Epithelial cell of prostate (primary cell): ENCODE results near the gene MLXIP.
"Not testable (repeated sequence)": the region's sequence is repeated elsewhere in the genome, so short reads cannot be mapped to it uniquely, and the experiment has no call there.

Experiments
- DNase-seq: peaks from one replicate; pipeline ENCODE4 v3.0.0-alpha.2; 2011; ENCODE audit warnings: low read depth, low spot score
- H3K27ac ChIP-seq: fragments of 450-650 bp; 2 replicates; pipeline ENCODE4 v1.5.1; 2017; ENCODE audit warnings: mild to moderate bottlenecking

Gene MLXIP, protein sequence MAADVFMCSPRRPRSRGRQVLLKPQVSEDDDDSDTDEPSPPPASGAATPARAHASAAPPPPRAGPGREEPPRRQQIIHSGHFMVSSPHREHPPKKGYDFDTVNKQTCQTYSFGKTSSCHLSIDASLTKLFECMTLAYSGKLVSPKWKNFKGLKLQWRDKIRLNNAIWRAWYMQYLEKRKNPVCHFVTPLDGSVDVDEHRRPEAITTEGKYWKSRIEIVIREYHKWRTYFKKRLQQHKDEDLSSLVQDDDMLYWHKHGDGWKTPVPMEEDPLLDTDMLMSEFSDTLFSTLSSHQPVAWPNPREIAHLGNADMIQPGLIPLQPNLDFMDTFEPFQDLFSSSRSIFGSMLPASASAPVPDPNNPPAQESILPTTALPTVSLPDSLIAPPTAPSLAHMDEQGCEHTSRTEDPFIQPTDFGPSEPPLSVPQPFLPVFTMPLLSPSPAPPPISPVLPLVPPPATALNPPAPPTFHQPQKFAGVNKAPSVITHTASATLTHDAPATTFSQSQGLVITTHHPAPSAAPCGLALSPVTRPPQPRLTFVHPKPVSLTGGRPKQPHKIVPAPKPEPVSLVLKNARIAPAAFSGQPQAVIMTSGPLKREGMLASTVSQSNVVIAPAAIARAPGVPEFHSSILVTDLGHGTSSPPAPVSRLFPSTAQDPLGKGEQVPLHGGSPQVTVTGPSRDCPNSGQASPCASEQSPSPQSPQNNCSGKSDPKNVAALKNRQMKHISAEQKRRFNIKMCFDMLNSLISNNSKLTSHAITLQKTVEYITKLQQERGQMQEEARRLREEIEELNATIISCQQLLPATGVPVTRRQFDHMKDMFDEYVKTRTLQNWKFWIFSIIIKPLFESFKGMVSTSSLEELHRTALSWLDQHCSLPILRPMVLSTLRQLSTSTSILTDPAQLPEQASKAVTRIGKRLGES

DNA sequence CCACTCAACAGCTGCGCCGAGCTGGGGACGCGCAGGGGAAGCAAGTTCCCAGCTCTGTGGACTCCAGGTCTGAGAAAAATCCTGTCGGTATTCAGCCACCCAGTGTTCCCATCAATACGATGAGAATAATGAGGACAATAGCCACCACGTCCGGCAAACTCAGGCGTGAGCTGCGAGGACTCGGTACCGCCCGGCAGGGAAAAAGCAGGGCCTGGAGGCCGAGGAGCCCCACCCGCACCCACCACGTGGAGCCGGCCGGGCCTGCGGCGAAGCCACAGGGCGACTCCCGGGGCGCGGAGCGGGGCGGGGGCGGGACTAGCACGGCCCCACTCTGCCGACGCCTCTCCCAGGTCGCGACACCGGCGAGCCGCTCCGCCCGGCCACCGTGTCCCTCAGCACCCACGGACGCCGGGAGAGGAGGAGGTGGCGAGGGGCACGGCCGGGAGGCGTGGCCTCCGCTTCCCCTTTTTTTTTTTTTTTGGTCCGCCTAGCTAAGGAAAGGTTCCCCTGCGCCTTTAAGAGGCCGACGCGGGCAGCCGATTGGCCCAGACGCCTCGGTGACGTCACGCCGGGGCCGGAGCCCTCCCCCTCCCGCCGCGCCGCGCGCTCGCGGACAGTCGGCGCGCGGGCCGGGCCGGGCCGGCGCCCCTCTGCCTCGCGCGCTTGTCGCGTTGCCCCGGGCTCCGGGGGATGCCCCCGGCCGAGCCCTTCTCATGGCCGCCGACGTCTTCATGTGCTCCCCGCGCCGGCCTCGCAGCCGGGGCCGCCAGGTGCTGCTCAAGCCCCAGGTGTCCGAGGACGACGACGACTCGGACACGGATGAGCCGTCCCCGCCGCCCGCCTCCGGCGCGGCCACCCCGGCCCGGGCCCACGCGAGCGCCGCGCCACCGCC is at the start of gene MLXIP:
MLXIP (plus strand) TSS at position 616 of the 892 bp plus-strand sequence; CDS start at position 714, 98 bp downstream.
- peak within 1 kb of the TSS; percentile 88 for H3K27ac ChIP-seq
- DNase-seq: no peak

DNA sequence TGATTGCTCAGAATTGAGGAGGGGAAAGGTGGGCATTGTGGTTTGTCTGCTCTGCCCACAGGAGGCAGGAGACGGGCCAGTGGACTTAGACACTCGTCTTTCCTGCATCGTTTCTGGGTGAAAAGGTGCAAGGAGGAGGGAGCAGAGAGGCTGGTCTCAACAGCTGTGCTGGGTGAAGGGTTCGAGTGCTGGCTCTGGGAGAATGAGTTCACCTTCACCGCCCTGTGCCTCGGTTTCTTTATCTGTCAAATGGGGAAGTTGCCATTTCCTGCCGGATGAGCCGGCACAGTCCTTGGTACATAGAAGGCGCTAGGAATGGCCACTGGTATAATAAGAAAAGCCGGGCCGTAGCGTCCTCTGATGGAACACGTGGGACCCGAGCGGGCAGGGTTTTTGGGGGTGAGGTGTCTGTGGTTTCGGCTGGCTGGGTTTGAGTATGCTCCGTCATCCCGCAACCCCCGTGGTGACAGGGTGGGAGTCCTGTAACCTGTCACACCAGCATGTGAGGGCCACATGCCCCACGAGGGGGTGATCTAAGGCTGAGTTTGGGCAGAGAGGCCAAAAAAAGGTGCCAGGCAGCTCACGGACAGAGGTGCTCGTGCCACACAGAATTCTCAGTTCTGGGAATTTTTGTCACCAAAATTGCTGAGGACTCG is 49.5 kb upstream of the MLXIP start:
- H3K27ac ChIP-seq: peak overlapping the region; percentile 48
- no peak for DNase-seq

DNA sequence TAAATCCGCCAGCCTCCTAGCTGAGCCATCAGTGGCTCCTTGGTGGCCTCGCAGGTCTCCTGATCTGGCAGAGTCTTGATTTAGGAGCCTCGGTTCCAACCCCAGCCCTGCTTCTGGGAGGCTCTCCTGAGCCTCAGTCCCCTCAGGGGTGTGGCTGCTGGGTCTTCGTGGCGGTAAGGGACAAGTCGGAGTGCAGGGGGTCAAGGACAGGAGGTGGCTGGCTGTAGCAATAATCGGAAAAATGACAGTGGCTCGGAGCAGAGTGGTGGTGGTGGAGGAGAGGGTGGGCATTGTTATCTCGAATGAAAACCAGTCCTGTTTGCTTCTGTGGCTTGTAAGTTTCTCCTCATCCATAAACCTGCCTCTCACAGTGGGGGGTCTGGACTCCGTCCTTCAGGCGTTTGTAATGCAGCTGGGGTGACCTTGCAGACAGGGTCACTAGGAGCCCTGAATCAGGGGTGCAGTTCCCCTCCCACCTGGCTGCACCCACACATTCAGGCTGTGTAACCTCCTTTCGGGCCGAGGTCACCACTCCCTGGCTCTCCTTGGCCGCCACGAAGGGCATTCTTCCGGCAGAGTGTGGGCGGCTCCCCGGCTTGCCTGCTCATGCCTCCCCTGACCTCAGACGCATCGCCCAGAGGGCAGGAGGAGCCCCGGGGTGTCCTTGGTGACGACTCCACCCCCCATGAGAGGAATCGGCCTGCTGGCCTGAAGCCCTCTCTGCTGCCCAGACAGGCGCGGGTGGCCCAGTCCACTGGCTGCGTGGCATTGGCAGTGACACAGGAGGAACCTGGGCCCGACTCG is 48.7 kb upstream of the MLXIP start:
- peak overlapping the region; percentile 38 for H3K27ac ChIP-seq
- DNase-seq: peak; percentile 14

DNA sequence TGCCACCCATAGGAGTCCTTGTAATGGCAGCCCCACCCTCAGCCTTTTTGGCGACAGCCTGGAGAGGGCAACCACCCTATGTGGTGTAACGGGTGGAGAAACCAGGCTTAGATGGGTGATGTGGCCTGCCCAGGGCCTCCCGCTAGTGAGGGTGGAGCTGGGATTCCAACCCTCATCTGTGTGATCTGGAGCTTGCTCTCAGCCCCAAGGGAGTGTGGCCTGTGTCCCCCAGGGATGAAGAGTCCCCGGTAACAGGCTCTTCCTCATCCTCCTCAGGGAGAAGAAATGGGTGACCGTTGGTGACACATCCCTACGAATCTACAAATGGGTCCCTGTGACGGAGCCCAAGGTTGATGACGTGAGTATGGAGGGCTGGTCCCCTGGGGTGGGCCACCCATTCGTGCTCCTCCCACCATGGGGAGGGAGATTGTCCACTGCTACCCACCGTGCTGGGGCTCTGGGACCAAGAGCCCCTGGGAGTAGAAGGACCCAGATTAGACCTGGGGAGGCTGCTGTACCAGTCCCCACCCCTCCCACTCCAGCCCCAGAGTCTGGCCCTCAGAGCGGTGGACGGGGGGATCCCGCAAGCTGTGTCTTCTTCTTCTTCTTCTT is 48.0 kb upstream of the MLXIP start:
- H3K27ac ChIP-seq: peak overlapping the region; percentile 38
- no peak for DNase-seq

DNA sequence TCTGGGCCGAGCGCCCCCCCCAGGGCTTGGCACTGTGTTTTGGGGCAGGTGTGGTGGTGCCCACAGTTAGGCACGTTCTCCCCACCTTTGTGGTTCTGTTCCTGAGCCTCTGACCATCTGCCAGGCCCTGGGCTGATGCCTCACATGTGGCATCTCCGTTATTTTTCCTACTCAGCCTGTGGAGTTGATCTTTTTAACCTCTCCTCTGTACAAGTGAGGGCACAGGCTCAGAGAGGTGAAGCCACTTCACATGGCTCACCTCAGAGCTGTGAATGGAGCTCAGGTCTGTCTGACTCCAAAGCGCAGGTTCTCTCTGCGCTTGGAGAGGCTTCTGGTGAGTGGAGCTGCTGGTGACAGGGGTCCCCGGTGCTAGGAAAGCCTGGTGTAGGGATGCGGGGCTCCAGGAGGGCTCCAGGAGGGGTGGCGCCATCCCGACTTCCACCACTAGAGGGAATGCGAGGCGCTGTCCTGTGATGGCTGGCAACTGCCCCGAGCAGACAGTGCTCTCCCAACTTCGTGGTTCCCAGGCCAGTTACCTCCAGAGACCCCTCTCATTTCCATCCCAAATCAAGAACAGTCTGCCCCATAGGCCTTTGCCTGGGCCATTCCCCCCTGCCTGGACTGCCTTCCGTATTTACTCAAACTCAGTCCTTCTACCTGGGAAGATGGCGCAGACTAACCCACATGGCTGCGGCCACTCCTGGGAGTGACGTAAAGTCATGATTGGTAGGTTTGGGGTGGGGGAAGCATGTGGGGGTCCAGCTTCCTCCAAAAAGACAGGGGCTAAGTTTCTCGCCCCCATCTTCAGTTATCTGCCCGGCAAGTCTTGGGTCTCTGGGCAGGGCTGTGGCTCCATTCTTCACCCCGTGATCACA is 47.0 kb upstream of the MLXIP start:
- no peak for DNase-seq

DNA sequence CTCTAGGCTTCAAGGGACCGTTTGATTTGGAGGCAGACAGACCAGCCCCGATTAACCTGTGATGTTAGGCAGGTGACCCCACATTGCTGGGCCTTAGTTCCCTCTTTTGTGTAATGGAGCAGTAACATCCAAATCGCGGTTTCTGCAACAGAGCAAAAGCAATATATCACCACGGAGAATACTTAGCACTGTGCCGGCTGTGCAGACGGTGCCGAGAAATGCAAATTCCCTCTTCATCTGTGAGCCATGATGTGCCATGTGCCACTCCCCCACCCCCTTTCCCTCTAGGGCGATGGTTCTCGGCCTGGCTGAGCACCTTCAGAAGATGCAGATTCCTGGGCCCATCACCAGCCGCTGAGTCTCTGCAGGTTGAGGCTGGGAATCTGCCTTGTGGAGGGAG is 46.0 kb upstream of the MLXIP start:
- no peak overlapping the region for H3K27ac ChIP-seq
- DNase-seq: no peak

More for the DNA sequence above, 47.0 kb upstream of the MLXIP start:
- H3K27ac ChIP-seq: no peak overlapping the region

DNA sequence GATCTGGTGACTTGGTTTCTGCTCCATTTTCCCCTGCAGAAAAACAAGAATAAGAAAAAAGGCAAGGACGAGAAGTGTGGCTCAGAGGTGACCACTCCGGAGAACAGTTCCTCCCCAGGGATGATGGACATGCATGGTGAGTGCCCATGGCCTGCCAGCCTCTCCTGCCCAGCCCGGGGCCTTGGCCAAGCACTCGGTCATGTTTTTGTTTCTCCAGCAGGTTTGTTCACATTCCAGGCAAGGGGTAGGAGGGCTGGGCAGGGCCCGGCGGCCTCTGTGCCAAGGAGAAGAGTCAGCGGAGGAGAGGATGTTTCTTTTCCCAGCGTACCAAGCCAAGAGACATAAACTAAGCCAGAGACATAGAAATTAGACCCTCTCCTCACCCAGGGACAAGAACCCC is 43.3 kb upstream of the MLXIP start:
- peak overlapping the region; percentile 54 for H3K27ac ChIP-seq
- DNase-seq: peak; percentile 51

DNA sequence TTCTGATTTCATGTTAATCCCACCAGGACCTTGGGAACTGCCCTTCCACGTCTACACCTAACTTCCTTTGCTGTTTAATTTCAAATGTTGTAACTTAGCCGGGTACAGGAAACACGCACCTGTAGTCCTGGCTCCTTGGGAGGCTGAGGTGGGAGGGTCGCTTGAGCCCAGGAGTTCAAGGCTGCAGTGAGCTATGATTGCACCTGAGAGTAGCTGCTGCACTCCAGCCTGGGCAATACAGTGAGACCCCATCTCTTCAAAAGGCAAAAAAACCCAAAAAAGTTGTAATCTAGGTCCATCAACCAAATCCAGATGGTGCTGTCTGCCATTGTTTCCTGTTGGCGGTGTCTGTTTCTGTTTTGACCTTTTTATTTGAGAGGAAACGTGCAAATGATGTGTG is 42.4 kb upstream of the MLXIP start:
- H3K27ac ChIP-seq: peak overlapping the region; percentile 54
- no peak for DNase-seq

DNA sequence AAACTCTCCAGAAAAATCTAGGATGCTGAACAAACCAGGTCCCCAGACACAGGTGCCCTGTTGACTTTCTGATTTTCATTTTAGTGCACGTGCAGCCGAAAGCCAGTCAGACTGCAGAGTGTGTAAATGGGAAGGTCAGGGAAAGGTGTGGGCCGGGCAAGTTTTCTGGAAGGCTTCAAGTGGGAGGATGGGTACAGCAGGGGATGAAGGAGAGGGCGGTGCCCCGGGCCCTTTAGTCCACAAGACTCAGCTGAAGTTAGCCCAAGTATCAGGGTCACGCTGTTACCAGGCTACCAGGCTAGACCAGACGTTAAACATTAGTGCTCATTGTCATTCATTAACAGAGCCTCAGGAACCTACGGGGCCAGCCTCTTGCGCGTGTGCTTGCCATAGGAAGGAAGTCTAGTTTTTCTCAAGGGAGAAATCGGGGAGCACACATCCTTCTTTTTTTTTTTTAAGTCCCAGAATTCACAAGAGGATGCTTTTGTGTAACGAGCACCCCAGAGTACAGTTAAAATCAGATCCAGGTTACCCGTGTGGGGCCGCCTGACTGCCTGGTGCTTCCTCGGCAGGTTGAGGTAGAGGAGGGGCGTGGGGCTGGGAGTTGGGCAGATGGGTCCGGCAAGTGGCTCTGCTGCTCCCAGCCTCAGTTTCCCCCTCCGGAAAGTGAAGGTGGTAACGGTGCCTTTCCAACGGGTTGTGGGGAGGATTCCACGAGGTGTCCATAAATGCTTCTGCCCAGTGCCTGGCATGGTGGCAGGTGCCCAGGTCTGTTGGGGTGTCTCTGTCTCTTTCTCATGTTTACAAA is 37.8 kb upstream of the MLXIP start:
- DNase-seq: no peak
- no peak overlapping the region for H3K27ac ChIP-seq

DNA sequence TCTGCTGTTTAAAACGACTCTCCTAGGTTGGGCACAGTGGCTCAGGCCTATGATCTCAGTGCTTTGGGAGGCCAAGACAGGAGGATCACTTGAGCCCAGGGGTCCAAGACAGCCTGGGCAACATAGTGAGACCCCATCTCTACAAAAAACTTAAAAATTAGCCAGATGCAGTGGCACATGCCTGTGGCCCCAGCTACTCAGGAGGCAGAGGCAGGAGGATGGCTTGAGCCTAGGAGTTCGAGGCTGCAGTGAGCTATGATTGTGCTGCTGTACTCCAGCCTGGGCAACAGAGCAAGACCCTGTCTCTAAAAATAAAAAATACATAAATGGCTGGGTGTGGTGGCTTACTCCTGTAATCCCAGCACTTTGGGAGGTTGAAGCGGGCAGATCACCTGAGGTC is 37.1 kb upstream of the MLXIP start:
- not testable (repeated sequence) for DNase-seq, H3K27ac ChIP-seq

DNA sequence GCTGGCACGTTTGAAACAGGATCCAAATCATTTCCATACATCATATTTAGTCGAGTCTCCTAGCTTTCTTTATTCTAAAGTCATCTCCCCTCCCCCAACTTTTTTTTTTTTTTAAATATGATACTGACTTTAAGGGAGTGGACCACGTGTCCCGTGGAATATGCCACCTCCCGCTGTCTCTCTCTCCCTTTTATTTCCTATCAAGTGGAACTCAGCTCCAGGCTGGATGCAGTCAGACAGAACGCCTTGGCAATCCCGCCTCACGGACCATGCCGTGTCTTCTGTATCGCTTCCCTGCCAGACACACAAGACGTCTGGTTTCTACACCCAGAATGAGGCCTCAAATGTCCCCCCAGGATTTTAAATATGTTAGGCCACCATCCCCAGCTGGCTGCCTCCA is 35.6 kb upstream of the MLXIP start:
- H3K27ac ChIP-seq: no peak overlapping the region
- DNase-seq: no peak

DNA sequence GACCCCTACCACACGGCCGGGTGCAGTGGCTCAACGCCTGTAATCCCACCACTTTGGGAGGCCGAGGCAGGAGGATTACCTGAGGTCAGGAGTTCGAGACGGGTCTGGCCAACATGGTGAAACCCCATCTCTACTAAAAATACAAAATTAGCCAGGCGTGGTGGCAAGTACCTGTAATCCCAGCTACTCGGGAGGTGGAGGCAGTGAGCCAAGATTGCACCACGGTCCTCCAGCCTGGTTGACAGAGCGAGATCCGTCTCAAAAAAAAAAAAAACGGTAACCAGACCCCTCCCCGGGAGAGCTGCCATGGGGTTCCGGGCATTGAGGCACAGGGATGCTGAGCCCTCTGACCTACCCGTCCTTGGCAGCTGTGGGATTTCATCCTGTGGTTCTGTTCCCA is 35.1 kb upstream of the MLXIP start:
- no peak for DNase-seq
- H3K27ac ChIP-seq: no peak overlapping the region

DNA sequence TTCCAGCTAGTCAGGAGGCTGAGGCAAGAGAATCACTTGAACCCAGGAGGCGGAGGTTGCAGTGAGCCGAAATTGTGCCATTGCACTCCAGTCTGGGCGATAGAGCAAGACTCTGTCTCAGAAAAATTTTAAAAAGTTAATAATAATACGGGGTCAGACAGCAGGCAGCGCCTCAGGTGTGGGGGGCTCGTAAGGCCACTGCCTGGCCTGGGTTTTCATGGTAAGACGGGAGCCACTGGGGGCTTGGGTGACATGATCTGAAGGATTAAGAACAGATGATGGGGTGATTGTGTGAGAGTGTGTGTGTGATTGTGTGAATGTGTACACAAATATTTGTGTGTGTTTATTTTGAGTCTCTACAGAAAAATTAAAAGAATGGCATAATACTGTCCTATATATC is 33.3 kb upstream of the MLXIP start:
- DNase-seq: no peak
- no peak overlapping the region for H3K27ac ChIP-seq

DNA sequence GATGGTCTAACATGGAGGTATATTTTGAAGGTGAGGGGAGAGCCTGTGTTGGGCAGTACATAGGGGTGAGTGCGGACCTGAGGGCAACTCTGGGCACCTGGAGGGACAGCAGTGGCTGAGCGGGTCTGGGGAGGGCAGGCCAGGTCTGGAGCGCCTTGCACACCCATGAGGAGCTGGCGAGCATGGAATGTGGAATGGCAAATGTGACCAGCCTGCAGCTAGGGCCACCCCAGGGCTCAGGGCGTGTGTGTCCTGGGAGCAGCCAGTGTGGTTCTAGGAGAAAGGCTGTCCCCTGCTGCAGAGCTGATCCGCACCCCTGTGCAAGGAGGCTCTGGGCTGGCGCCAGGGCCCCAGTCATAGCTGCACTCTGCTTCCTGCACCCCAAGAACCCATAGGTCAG is 32.4 kb upstream of the MLXIP start:
- H3K27ac ChIP-seq: no peak overlapping the region
- no peak for DNase-seq

DNA sequence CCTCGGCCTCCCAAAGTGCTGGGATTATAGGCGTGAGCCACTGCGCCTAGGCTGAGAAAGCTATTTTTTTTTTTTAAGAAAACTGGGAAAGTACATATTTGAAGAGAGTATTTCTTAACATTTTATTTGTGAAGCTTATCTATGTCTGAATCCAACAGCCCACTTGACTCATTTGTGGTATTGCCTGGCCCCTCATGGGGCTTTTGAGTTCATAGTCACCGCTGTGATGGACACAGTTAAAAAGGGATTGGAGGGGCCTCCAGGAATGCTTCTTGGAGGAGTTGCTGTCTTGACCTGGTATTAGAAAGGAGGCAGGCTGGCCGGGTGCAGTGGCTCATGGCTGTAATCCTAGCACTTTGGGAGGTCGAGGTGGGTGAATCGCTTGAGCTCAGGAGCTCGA is 30.4 kb upstream of the MLXIP start:
- H3K27ac ChIP-seq: no peak overlapping the region
- DNase-seq: no peak

DNA sequence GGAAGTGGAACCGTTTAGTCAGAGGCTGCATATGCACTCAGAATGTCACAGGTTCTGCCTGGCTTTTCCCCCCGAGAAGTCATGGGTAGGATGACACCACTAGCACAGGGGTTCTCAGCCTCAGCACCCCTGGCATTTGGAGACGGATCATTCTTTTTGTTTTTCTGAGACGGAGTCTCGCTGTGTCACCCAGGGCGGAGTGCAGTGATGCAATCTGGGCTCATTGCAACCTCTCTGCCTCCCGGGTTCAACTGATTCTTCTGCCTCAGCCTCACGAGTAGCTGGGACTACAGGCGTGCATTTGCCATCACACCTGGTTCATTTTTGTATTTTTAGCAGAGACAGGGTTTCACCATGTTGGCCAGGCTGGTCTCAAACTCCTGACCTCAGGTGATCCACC is 28.7 kb upstream of the MLXIP start:
- H3K27ac ChIP-seq: no peak overlapping the region
- no peak for DNase-seq

DNA sequence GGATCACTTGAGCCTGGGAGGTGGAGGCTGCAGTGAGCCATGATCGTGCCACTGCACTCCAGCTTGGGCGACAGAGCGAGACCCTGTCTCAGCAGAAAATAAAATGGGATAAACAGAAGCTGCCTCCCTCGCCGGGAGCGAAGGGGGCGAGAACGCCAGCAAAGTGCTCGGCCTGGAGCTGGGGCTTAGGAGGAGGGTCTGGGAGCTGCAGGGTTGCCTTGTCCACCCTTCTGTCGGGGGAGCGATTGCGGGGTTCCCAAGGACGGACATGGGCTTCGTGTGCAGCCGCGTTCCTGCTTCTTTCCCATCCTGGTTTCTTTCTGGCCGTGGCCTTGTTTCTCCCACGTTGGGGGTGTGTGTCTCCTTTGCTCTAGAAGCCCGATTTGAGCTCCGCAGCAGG is 27.9 kb upstream of the MLXIP start:
- no peak for DNase-seq
- H3K27ac ChIP-seq: no peak overlapping the region
